Activated CD8-positive, alpha-beta memory T cell treated with anti-CD3 and anti-CD28 coated beads for 1 hour (primary cell): Measurements from ENCODE around the gene EPG5.
"Not testable (repeated sequence)": the region's sequence is repeated elsewhere in the genome, so short reads cannot be mapped to it uniquely, and the experiment has no call there.

Source experiments
- DNase-seq, 2 donors: peaks; one replicate each; pipeline ENCODE4 v3.0.0-alpha.2; 2020; ENCODE audit warnings: low read depth in 1 of 2; ENCODE audit errors: extremely low read depth in 1 of 2

EPG5 gene

GRCh38 chr18:45976974-45977373 lies 9.8 kb upstream of the EPG5 start:
- DNase-seq: no peak

- no peak for DNase-seq
Observed at GRCh38 chr18:45976566-45976965, 9.4 kb upstream of the EPG5 start.

GRCh38 chr18:45974088-45974536 lies 7.0 kb upstream of the EPG5 start:
- peak; percentile 27 to 40 for DNase-seq

- DNase-seq: not testable (repeated sequence)
Observed at GRCh38 chr18:45964913-45965312, 2.2 kb downstream of the EPG5 start.

GRCh38 chr18:45962866-45963265 lies 4.3 kb downstream of the EPG5 start:
- no peak for DNase-seq

- peak in 1 of 2 donors; percentile 19 for DNase-seq
Observed at GRCh38 chr18:45962461-45962860, 4.7 kb downstream of the EPG5 start.

GRCh38 chr18:45959484-45959883 lies 7.6 kb downstream of the EPG5 start:
- not testable (repeated sequence) for DNase-seq

- no peak for DNase-seq
Observed at GRCh38 chr18:45958730-45959129, 8.4 kb downstream of the EPG5 start.

GRCh38 chr18:45958027-45958426 lies 9.1 kb downstream of the EPG5 start:
- no peak for DNase-seq

- DNase-seq: no peak
Observed at GRCh38 chr18:45957100-45957499, 10.0 kb downstream of the EPG5 start.

- no peak for DNase-seq
Observed at GRCh38 chr18:45954070-45954934, 12.8 kb downstream of the EPG5 start.

- DNase-seq: no peak
Observed at GRCh38 chr18:45951016-45951714, 16.0 kb downstream of the EPG5 start.

- DNase-seq: no peak
Observed at GRCh38 chr18:45945669-45946068, 21.5 kb downstream of the EPG5 start.

- no peak for DNase-seq
Observed at GRCh38 chr18:45940724-45941123, 26.4 kb downstream of the EPG5 start.

- DNase-seq: no peak
Observed at GRCh38 chr18:45939236-45939635, 27.9 kb downstream of the EPG5 start.

GRCh38 chr18:45938488-45938935 lies 28.6 kb downstream of the EPG5 start:
- no peak for DNase-seq

- DNase-seq: no peak
Observed at GRCh38 chr18:45935591-45936335, 31.4 kb downstream of the EPG5 start.

GRCh38 chr18:45932708-45933107 lies 34.4 kb downstream of the EPG5 start:
- no peak for DNase-seq

- DNase-seq: no peak
Observed at GRCh38 chr18:45930963-45931362, 36.2 kb downstream of the EPG5 start.

- DNase-seq: no peak
Observed at GRCh38 chr18:45926691-45927090, 40.4 kb downstream of the EPG5 start.

- DNase-seq: no peak
Observed at GRCh38 chr18:45926085-45926484, 41.0 kb downstream of the EPG5 start.
